Right cardiac atrium (tissue), 5 donors: ENCODE data around the gene NDUFB8. TPM values are rescaled to one million over a fixed set of nuclear protein-coding genes. Genes with fewer than 3 reads are reported as not detected.

Experiments used
- polyA plus RNA-seq: library from polyadenylated mRNA; stranded (reverse); fragments of 200-250 nt; gene quantifications from one replicate; pipeline ENCODE4 v1.2.3, GENCODE V29; 2013
- total RNA-seq, 4 donors: library from RNA; stranded (reverse); fragmentation: NEBNext Ultra II Directional; extraction: Animal tissue kit (Norgen Biotek cat#: 25700); gene quantifications; one replicate each; pipeline ENCODE4 v1.2.1, GENCODE V29; 2021
- donor health status: healthy with polysubstance abuse.
- donor health status: DM: no; HTN: yes; CAD: no.
- donor health status: DM: no; HTN: no; CAD: no.
- donor health status: DM: no; HTN: yes; CAD: no; lungs with severe emphysema.
- donor health status: DM: yes; HTN: yes; CAD: no.

Gene NDUFB8
- total and polyA plus RNA-seq, 5 donors: 344 to 1,100 (median 422) TPM

Other genes with a start within 250 kb of the NDUFB8 start
- gene BLOC1S2, start 243.2 kb downstream of the NDUFB8 start, total RNA-seq: 10 to 100 TPM; 18.6 to 26.1 (median 21.9) TPM
- gene BLOC1S2, start 243.2 kb downstream of the NDUFB8 start, polyA plus RNA-seq: 26.8 TPM
- gene PKD2L1, start 199.6 kb downstream of the NDUFB8 start, total RNA-seq: not detected
- gene PKD2L1, start 199.6 kb downstream of the NDUFB8 start, polyA plus RNA-seq: not detected
- gene SCD, start 182.6 kb downstream of the NDUFB8 start, total RNA-seq: 10 to 100 TPM; 12.2 to 45.4 (median 23.4) TPM
- gene SCD, start 182.6 kb downstream of the NDUFB8 start, polyA plus RNA-seq: 116 TPM
- gene WNT8B, start 66.9 kb downstream of the NDUFB8 start, total RNA-seq: not detected
- not detected for gene WNT8B, start 66.9 kb downstream of the NDUFB8 start, polyA plus RNA-seq
- 10 to 100 TPM in 1 of 4 donors, 1 to 10 TPM in 3; 6.7 to 10.2 (median 8.5) TPM for gene SEC31B, start 10.0 kb downstream of the NDUFB8 start, total RNA-seq
- 7.7 TPM for gene SEC31B, start 10.0 kb downstream of the NDUFB8 start, polyA plus RNA-seq
- 10 to 100 TPM; 32.1 to 41.1 (median 35.5) TPM for gene HIF1AN, start 6.1 kb upstream of the NDUFB8 start, total RNA-seq
- 9.5 TPM for gene HIF1AN, start 6.1 kb upstream of the NDUFB8 start, polyA plus RNA-seq
- not detected for gene PAX2, start 215.7 kb upstream of the NDUFB8 start, total RNA-seq
- gene PAX2, start 215.7 kb upstream of the NDUFB8 start, polyA plus RNA-seq: not detected